Dermis blood vessel endothelial cell (primary cell): ENCODE measurements around the gene SCGB2B2. TPM values are rescaled to one million over a fixed set of nuclear protein-coding genes. Genes with fewer than 3 reads are reported as not detected.

Experiments
- total RNA-seq: library from RNA; depleted of rRNA; stranded (reverse); fragments of >200 nt; gene quantifications from 2 replicates; pipeline ENCODE4 v1.2.3, GENCODE V29; 2014

Gene SCGB2B2
- total RNA-seq, 1 donor from 2014 or later, result not detected

Other genes with a start within 250 kb of the SCGB2B2 start
- 136 and 218 TPM in 2 replicates for gene UBA2, start 248.8 kb downstream of the SCGB2B2 start, total RNA-seq
- gene WTIP, start 195.4 kb downstream of the SCGB2B2 start, total RNA-seq, result 49.5 and 52.1 TPM in 2 replicates
- 15.8 and 19.4 TPM in 2 replicates for gene ZNF302, start 519 bp upstream of the SCGB2B2 start, total RNA-seq
- 16.7 and 17.2 TPM in 2 replicates for gene ZNF181, start 57.1 kb upstream of the SCGB2B2 start, total RNA-seq
- gene ZNF599, start 96.1 kb upstream of the SCGB2B2 start, total RNA-seq, result 6.3 and 8.7 TPM in 2 replicates
- 5.2 and 7.3 TPM in 2 replicates for gene ZNF30, start 249.7 kb upstream of the SCGB2B2 start, total RNA-seq